Measurements from ENCODE around the gene PADI2. TPM values are rescaled to one million over a fixed set of nuclear protein-coding genes. Genes with fewer than 3 reads are reported as not detected.

The PADI2 gene
- total RNA-seq, 4 donors from 2014 or later = 0.29 to 2.8 (median 0.67) TPM

- no peak for DNase-seq
- no peaks in the 10 kb centered on the region for H3K36me3 ChIP-seq
- intact Hi-C loops (cut with DNase I; ENCODE audit: low total_unique reads) = no loop called here
- no peaks in the 10 kb centered on the region for H3K4me1 ChIP-seq
- no peak overlapping the region for H3K4me3 ChIP-seq
- no peak for TF ChIP-seq POLR2A (IDR thresholded peaks at IDR 0.05)
- TF ChIP-seq CTCF (IDR thresholded peaks at IDR 0.05) = no peak
- no peaks in the 10 kb centered on the region for H3K27me3 ChIP-seq
- no peaks in the 10 kb centered on the region for H3K9me3 ChIP-seq
- no peak overlapping the region for H3K27ac ChIP-seq
These were observed 21.0 kb upstream of the PADI2 start for GRCh38 chr1:17140279-17140678.

GRCh38 chr1:17139637-17140036 lies 20.4 kb upstream of the PADI2 start:
- H3K27me3 ChIP-seq = no peaks in the 10 kb centered on the region

GRCh38 chr1:17137441-17137840 lies 18.2 kb upstream of the PADI2 start:
- TF ChIP-seq CTCF (IDR thresholded peaks at IDR 0.05) (no peak), POLR2A (IDR thresholded peaks at IDR 0.05) (no peak)
- no peaks in the 10 kb centered on the region for H3K9me3 ChIP-seq
- no peaks in the 10 kb centered on the region for H3K36me3 ChIP-seq
- H3K4me3 ChIP-seq = no peak overlapping the region
- no peaks in the 10 kb centered on the region for H3K27me3 ChIP-seq
- H3K27ac ChIP-seq = no peak overlapping the region
- no peak for DNase-seq
- no peaks in the 10 kb centered on the region for H3K4me1 ChIP-seq
- intact Hi-C loops (cut with DNase I; ENCODE audit: low total_unique reads) = no loop called here

More at GRCh38 chr1:17139637-17140036, 20.4 kb upstream of the PADI2 start:
- H3K4me1 ChIP-seq = no peaks in the 10 kb centered on the region
- H3K27ac ChIP-seq = no peak overlapping the region
- DNase-seq = no peak
- no peak for TF ChIP-seq POLR2A (IDR thresholded peaks at IDR 0.05)
- no peak for TF ChIP-seq CTCF (IDR thresholded peaks at IDR 0.05)
- no peaks in the 10 kb centered on the region for H3K9me3 ChIP-seq
- H3K4me3 ChIP-seq = no peak overlapping the region
- intact Hi-C loops (cut with DNase I; ENCODE audit: low total_unique reads) = no loop called here
- H3K36me3 ChIP-seq = no peaks in the 10 kb centered on the region

GRCh38 chr1:17136936-17137335 lies 17.7 kb upstream of the PADI2 start:
- no peaks in the 10 kb centered on the region for H3K4me1 ChIP-seq
- TF ChIP-seq CTCF (IDR thresholded peaks at IDR 0.05) (no peak), POLR2A (IDR thresholded peaks at IDR 0.05) (no peak)
- no peaks in the 10 kb centered on the region for H3K9me3 ChIP-seq
- no peak overlapping the region for H3K27ac ChIP-seq
- intact Hi-C loops (cut with DNase I; ENCODE audit: low total_unique reads) = no loop called here
- H3K36me3 ChIP-seq = no peaks in the 10 kb centered on the region
- H3K4me3 ChIP-seq = no peak overlapping the region
- H3K27me3 ChIP-seq = no peaks in the 10 kb centered on the region
- DNase-seq = no peak

- Histone ChIP-seq H3K4me1 (no peaks in the 10 kb centered on the region), H3K4me3 (no peak overlapping the region), H3K36me3 (no peaks in the 10 kb centered on the region), H3K9me3 (no peaks in the 10 kb centered on the region), H3K27me3 (no peaks in the 10 kb centered on the region), H3K27ac (no peak overlapping the region)
- no peak for TF ChIP-seq POLR2A (IDR thresholded peaks at IDR 0.05)
- TF ChIP-seq CTCF (IDR thresholded peaks at IDR 0.05) = no peak
- intact Hi-C loops (cut with DNase I; ENCODE audit: low total_unique reads) = no loop called here
- no peak for DNase-seq
These were observed 16.9 kb upstream of the PADI2 start for GRCh38 chr1:17136145-17136544.

All from uterus (tissue), 4 donors.